NCI-H1048 (cell line): Measurements from ENCODE around the gene MPPED2.

Experiments used
- DNase-seq: peaks from one replicate; lab custom pipeline; 2025; lab: John Stamatoyannopoulos, UW

MPPED2 gene

DNA sequence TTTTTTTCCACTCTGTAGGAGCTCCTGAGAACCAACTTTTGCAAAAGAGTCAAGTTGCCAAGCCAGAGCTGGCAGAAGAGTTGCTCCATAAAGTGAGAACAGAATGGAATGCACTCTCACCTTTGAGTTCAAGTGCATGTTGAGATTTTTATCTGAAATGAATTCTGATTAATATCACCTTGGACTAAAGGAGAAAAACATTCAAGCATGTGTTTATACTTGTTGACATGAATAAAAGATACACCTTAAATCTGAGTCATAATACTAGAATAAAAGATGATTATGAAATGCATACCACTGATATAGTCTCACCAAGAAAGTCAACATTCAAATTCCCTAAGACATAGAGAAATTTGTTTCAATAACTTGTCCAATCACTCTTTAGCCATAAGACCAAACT is 225.4 kb downstream of the MPPED2 start:
- no peak for DNase-seq
